GM19328 (cell line): ENCODE data around the gene CC2D1A.

Experiments used
- ATAC-seq: cut with Tn5 transposase; IDR thresholded peaks from one replicate; pipeline ENCODE4 v1.9.1; 2021; ENCODE audit warnings: mild to moderate bottlenecking, moderate library complexity; ENCODE audit not compliant: unreplicated experiment

Gene CC2D1A

DNA sequence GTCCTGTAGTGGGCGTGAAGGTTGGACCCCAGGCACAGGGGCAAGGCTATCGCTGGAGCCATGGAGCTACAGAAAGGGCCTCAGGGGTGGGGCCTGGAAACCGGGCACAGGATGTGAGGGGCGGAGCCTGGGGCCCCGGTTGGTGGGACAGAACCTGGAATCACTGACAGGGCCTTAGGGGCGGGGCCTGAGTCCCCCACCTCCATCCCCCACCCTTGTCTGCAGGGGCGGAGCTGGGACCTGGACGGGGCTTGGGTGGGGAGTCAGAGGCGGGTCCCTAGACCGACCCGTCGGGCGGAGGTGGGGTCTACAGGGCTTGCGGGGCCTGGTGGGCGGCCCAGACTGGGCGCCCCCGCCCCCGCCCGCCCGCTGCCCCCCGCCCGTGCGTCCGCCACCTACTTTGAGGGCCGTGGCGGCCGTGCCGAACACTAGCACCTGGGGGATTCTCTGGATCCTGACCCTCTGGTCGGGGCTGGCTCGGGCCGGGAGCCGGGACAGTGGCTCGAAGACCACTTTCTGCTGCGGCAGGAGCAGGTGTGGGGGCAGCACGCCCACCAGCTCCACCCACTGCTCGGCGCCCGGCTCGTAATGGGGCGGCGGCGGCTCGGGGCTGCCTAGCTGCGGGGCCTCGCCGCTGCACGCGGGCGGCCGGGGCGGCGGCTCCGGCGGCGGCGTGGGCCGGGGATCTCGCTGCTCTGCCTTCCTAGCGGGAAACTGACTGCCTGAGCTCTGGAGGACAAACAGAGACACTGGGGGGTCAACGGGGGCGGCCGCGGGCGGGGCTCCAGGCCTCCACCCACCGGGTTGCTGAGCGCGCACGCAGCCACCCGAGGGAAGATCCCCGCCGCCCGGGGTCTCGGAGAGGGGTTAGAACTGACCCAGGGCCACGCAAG is 72.6 kb downstream of the CC2D1A start:
- ATAC-seq = no peak

DNA sequence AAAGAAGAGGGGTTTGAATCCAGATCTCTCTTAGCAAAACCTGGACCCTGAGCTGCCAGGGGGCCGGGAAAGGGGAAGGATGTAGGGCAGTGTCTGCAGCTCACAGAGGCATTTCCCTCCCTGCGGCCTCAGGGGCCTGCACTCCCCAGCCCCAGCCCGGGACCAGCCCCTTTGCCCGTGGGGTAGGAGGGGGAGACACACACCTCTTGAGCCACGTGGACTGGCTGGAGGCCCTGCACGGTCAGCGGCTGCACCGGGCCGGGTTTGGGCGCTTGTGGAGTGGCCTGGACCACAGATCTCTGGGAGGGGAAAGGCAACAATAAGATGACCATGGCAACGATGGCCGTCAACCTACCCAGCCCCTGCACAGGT is 73.2 kb downstream of the CC2D1A start:
- no peak for ATAC-seq

DNA sequence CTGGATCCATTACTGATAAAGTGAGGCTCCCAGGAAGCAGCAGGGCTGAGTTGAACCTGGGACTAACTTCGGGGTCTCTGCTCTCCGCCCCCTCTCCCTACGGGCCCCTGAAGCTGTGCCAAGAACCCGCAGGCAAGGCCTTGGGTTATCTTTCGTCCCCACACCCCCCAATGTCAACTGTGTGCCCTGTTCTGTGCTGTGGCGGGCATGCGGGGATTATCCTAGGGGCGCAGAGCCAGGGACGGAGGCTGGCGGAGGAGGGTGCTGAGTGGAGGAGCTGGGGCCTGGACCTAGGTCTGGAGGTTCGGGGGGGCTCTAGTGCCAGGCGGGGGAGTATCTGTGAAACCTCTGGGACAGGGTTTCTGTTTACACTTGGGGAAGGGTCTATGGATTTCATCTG is 73.7 kb downstream of the CC2D1A start:
- ATAC-seq = no peak

DNA sequence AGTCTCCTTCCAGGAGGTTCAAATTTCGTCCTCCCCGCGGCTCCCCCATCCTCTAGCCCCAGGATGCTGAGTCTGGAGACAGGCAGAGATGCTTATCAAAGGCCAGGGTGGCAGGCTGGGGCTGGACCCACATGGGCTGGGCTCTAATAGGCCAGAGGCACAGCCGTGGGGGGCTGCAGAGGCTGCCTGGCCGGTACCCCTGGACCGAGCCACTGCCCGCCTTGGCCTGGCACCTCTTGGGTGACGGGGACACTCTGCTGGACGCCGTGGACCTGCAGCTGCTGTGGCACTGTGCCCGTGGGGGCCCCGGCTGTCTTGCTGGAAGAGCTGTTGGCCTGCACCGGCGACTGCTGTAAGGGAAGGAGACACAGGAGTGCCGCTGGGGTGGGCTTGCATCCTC is 74.3 kb downstream of the CC2D1A start:
- no peak for ATAC-seq
